ENCODE results near the gene CABLES1.

DNA sequence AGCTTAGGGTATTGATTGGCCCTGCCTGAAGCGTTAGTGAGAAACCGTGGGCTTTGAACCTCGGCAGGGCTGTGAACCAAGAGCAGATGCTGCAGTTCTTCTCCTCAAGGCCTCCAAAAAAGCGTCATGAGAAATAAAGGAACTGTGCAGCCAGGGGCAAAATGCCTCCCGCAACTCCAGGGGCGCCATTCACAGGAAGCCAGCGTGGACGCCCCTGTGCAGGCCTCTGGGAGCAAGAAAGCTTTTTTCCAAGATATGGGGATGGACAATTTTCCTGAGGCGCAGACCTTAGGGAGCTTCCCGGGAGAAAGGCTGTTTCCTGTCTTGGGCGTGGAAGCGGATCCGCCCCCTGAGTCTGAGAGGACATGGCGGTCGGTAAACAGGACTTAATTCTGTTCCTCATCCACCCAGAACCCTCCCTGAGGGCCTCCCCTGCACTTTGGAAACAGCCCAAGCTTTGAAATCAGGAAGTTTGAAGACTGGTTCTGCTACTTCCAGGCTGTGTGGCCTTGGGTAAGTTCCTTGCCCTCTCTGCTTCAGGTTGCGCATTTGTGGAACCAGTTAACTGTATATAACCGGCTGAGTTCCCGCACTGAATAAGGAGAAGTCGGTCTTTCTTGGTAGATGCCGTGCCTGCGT lies 29.6 kb upstream of the CABLES1 start:
- TF ChIP-seq EZH2 (IDR thresholded peaks at IDR 0.05; ENCODE audit: low read depth, low read length, severe bottlenecking) = no peak
- TF ChIP-seq, protein P1, sequence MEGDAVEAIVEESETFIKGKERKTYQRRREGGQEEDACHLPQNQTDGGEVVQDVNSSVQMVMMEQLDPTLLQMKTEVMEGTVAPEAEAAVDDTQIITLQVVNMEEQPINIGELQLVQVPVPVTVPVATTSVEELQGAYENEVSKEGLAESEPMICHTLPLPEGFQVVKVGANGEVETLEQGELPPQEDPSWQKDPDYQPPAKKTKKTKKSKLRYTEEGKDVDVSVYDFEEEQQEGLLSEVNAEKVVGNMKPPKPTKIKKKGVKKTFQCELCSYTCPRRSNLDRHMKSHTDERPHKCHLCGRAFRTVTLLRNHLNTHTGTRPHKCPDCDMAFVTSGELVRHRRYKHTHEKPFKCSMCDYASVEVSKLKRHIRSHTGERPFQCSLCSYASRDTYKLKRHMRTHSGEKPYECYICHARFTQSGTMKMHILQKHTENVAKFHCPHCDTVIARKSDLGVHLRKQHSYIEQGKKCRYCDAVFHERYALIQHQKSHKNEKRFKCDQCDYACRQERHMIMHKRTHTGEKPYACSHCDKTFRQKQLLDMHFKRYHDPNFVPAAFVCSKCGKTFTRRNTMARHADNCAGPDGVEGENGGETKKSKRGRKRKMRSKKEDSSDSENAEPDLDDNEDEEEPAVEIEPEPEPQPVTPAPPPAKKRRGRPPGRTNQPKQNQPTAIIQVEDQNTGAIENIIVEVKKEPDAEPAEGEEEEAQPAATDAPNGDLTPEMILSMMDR (IDR thresholded peaks at IDR 0.05; ENCODE audit: control extremely low read depth in 1 of 3, insufficient read depth in 1 of 3, low read depth in 1 of 3, low read length in 3 of 3) = no peak
- no peak for TF ChIP-seq GTF2F1 (IDR thresholded peaks at IDR 0.05; ENCODE audit: borderline replicate concordance, low read depth, low read length)
- no peak for TF ChIP-seq SIX5 (IDR thresholded peaks at IDR 0.05; ENCODE audit: low read depth, low read length)
